GM21526 (cell line): Measurements from ENCODE around the gene B4GALT6.
A peak's percentile ranks its signal among the peaks of the same experiment; 100 is the strongest.

Experiments
- ATAC-seq: cut with Tn5 transposase; IDR thresholded peaks from one replicate; pipeline ENCODE4 v1.9.1; 2021; ENCODE audit warnings: moderate library complexity; ENCODE audit not compliant: unreplicated experiment, low FRiP score

Gene B4GALT6

GRCh38 chr18:31598021-31598805, 86.2 kb downstream of the B4GALT6 start:
- no peak for ATAC-seq

GRCh38 chr18:31596081-31596872, 88.1 kb downstream of the B4GALT6 start:
- no peak for ATAC-seq

GRCh38 chr18:31595121-31595771, 89.1 kb downstream of the B4GALT6 start:
- no peak for ATAC-seq

GRCh38 chr18:31592506-31593157, 91.7 kb downstream of the B4GALT6 start:
- ATAC-seq, result no peak

- no peak for ATAC-seq
Observed at GRCh38 chr18:31591628-31592027, 92.8 kb downstream of the B4GALT6 start, which contains the start of gene TTR. Gene TTR (plus strand): TSS chr18:31591877. CDS start chr18:31591903, 26 bp downstream.

GRCh38 chr18:31591113-31591512, 93.3 kb downstream of the B4GALT6 start:
- no peak for ATAC-seq

GRCh38 chr18:31590570-31590969, 93.8 kb downstream of the B4GALT6 start:
- ATAC-seq, result no peak

- ATAC-seq, result no peak
Observed at GRCh38 chr18:31587529-31587928, 96.9 kb downstream of the B4GALT6 start.

GRCh38 chr18:31586616-31587015, 97.8 kb downstream of the B4GALT6 start:
- no peak for ATAC-seq

GRCh38 chr18:31585991-31586390, 98.4 kb downstream of the B4GALT6 start:
- ATAC-seq, result no peak

- ATAC-seq, result no peak
Observed at GRCh38 chr18:31583185-31583854, 101.1 kb downstream of the B4GALT6 start.

- ATAC-seq, result no peak
Observed at GRCh38 chr18:31581498-31582197, 102.7 kb downstream of the B4GALT6 start.

GRCh38 chr18:31579375-31579774, 105.0 kb downstream of the B4GALT6 start:
- no peak for ATAC-seq

GRCh38 chr18:31578126-31578525, 106.3 kb downstream of the B4GALT6 start:
- ATAC-seq, result no peak

- peak; percentile 22 for ATAC-seq
Observed at GRCh38 chr18:31577195-31577594, 107.2 kb downstream of the B4GALT6 start.

GRCh38 chr18:31576670-31577069, 107.7 kb downstream of the B4GALT6 start:
- peak; percentile 62 for ATAC-seq

- ATAC-seq, result no peak
Observed at GRCh38 chr18:31575515-31576257, 108.7 kb downstream of the B4GALT6 start.

- no peak for ATAC-seq
Observed at GRCh38 chr18:31574359-31574758, 110.0 kb downstream of the B4GALT6 start.
